GM12872 (cell line): ENCODE measurements around the gene TH.

ENCODE experiments used
- TF ChIP-seq, protein P1 (sequence below): IDR thresholded peaks from 3 replicates; pipeline ENCODE4 v1.5.1; 2011; ENCODE audit warnings: low read depth, mild to moderate bottlenecking, low read length, moderate library complexity; ENCODE audit not compliant: insufficient read depth

Gene TH

DNA sequence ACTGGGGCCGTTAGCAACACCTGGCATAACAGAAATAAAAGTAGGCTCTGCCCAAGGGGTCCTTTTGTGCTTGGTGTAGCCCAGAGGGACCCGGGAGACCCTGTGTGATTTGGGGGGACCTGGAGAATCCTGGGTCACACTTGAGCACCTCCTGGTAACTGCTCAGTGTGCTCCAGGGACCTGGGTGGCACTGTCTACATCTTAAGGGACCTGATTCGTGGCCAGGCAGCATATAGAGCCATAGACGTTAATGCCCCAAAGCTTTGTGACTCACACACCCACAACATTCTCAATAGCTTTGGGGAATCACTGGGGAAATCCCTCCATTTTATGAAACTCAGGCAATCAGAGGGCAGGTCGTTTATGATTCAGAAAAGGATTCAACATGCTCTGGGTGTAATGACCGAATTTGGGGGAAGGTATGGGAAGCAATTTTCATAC is 28.8 kb downstream of the TH start:
- TF ChIP-seq, protein P1, sequence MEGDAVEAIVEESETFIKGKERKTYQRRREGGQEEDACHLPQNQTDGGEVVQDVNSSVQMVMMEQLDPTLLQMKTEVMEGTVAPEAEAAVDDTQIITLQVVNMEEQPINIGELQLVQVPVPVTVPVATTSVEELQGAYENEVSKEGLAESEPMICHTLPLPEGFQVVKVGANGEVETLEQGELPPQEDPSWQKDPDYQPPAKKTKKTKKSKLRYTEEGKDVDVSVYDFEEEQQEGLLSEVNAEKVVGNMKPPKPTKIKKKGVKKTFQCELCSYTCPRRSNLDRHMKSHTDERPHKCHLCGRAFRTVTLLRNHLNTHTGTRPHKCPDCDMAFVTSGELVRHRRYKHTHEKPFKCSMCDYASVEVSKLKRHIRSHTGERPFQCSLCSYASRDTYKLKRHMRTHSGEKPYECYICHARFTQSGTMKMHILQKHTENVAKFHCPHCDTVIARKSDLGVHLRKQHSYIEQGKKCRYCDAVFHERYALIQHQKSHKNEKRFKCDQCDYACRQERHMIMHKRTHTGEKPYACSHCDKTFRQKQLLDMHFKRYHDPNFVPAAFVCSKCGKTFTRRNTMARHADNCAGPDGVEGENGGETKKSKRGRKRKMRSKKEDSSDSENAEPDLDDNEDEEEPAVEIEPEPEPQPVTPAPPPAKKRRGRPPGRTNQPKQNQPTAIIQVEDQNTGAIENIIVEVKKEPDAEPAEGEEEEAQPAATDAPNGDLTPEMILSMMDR, result no peak

DNA sequence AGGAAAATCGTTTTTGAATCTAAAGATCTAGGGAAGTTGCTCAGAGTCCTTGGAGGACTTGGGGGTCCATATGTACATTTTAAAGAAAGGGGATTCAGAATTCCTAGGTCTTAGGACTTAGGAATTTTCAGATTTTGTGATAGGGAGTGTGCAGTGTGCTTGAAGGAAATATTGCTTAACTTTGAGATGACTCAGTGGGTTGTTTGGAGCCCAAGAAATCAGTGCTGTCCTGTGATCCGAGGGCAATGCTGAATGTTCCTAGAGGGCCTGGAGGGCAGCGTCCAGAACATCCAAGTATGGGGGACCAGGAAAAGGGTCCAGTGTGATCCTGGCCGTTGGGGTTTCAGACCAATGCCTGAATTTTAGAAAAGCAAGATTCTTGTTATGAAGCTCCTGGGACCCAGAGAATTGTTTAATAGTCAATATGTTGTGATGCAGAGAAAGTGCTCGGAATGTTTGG is 29.3 kb downstream of the TH start:
- TF ChIP-seq, protein P1, result no peak

DNA sequence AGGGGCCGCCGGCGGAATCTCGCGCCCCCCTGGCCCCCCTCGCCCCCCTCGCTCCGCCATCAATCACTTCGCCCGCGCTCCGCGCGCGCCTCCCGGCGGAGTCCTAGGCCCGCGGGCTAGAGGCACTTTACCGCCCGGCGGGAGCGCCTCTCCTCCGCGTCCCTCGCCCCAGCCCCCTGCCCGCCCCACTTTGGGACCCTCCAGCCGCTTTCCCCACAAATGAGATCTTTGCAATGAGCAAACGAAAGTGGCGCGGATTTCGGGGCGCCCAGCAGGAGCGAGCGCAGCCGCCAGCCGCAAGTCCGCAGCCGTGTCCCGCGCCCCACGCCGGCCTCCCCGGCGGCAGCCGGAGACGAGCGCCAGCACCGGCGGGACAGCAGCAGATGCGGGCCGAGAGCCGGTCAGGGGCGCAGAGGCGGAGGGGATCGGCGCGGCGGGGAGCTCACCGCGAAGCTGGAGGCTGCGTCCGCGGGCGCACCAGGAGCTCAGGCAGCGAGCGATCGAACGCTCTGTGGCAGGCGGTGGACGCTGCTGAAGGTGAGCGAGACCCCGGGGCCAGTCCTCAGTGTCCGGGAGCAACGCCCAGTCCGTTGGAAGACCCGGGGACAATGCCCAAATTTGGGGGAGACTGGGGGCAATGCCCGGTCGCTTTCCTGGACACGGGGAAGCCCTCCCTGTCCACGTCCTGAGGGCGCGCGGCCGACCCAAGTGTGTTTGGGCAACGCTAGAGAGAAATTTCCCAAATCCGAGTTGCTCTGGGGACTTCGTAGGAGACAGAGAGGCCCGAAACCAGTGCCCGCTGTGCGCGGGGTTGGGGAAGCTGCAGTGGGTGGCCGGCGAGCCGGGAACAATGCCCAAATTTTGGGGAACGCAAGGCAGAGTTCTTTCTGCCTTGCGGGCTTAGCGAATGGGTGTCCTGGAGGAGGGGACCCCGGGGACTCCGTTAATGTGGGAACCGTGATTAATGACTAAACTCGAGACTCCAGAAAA is 30.9 kb downstream of the TH start:
- TF ChIP-seq, protein P1, result no peak

DNA sequence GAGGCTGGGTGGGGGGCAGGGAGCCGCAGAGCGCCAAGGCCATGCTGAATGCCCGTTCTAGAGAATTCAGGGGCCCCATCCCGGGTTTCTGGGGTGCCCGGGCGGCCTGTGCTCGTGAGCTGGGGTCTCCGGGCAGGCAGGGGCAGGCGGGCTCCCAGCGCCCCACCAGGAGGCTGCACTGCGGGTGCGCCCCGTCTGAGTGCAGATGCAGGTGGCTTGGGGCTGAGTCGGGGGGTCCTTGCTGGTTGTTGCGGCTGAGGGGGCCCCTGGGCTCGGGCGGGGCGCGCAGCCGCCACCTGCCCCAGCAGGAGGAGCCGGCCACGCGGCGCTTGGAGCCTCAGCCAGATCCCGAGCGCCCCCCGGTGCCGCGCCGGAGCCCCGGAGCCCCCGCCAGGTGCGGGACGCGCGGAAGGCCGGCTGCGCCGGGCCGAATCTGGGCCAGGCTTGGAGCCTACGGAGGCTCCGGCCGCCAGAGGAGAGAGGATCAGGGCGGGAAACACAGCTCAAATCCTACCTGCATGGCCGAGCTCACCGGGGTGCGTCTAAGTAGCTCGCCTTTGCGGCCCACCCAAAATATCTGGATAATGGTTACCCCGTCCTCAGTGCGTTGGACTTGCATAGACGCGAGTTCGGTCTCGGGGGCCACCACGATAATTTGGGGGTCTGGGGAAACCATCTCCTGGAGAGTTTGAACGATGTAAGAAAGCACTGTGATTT is 31.8 kb downstream of the TH start:
- TF ChIP-seq, protein P1, result no peak

DNA sequence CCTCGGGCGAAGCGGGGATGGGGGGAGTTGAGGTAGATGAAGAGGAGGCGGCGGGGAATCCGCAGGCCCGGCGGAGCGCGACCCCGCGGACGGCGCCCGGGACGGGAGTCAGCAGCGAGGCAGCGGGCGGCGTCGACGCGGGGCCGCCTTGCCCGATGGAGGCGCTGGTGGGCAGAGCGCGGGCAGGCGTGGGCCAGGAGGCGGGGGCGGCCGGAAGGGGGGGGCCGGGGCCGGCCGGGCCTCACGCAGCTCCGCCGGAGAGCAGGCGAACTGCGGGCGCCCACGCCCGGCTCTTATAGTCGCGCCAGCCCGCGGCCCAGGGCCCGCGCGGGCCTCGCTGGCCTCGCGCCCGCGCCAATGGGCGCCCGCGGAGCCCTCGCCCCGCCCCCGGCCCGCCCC is 32.5 kb downstream of the TH start, which contains the start of gene IGF2:
TSS of gene IGF2 (minus strand) at position 267 of the 399 bp plus-strand sequence. CDS start 3,866 bp downstream, outside the sequence.
- TF ChIP-seq, protein P1, result no peak

DNA sequence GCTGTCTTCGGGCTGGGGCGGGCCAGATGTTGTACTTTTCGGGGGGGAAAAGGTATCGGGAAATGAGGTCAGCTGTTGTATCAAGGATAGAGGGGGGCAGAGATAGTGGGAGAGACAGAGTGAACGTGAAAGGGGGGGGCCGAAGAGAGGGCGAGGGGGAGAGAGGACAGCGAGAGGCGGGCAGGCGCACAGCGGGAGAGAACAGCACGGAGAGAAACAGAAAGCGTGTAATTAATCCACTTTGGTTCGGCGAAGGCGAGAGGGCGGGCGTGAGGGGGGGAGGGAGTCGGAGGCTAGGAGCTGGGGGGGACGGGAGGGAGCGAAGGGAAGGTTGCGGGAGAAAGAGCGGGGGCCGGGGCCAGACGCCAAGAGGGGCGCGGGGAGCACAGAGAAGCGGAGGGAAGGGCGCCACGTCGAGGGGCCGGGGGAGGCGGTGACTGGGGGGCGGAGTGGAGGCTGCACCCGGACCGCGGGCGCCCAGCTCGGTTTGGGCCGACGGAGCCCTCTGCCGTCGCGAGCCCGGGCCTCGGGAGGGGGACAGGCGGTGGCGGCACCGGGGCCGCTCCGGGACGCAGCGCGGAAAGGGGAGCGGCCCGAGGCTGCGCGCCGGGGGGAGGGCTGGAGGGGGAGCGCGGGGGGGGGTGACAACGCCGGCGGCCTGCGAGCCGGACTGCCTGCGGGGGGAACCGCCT is 33.0 kb downstream of the TH start:
- TF ChIP-seq, protein P1, result no peak

DNA sequence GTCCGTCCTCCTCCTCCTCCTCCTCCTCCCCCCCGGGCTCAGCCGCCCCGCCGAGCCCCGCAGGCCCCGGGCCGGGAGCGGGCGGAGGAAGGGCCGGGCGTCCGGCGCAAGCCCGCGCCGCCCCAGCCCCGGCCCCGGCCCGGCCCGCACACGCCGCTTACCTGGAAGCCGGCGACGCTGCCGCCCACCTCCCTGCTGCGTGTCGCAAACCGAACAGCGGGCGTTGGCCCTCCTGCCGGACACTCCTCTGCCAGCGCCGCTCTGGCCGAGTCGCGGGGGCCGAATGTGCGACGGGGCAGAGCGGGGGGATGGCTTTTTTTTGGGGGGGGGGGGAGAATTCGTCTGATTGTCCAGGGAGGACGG is 33.6 kb downstream of the TH start:
- TF ChIP-seq, protein P1, result no peak
